ENCODE results near the gene KLK4. TPM values are rescaled to one million over a fixed set of nuclear protein-coding genes. Genes with fewer than 3 reads are reported as not detected.

Gene KLK4
- total and polyA plus RNA-seq, 2 of the 13 experiments (the other 11 are each of a cell fraction or from before 2014, with no cell fraction given), result not detected

DNA sequence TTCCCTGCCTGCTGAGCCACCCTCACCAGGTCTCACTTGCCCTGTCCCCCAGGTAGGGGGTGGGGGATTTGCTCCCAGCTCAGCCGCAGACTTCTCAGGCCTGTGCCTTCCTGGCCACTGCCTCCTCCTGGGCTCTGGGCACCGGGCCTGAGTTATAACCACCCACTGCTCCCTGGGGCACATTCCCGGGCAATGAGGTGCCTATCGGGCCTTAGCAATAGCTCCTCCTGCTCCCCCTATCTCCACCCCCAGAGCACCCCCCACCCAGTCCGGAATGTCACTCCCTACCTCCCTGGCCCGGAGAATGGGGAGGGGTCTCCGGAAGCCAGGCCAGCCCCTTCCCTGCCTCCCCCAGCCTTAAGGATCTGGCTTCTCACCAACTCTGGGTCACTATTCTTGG is 41.7 kb upstream of the KLK4 start, which contains the start of gene KLK5:
TSS of gene KLK5 (minus strand) at position 129 of the 400 bp plus-strand sequence. CDS start 381 bp downstream, outside the sequence.
- TF ChIP-seq LCORL (IDR thresholded peaks at IDR 0.05), result no peak
- TF ChIP-seq LCORL (CRISPR knock-in tag; IDR thresholded peaks at IDR 0.05), result no peak
- TF ChIP-seq, protein P1, sequence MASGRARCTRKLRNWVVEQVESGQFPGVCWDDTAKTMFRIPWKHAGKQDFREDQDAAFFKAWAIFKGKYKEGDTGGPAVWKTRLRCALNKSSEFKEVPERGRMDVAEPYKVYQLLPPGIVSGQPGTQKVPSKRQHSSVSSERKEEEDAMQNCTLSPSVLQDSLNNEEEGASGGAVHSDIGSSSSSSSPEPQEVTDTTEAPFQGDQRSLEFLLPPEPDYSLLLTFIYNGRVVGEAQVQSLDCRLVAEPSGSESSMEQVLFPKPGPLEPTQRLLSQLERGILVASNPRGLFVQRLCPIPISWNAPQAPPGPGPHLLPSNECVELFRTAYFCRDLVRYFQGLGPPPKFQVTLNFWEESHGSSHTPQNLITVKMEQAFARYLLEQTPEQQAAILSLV (CRISPR knock-in tag; IDR thresholded peaks at IDR 0.05; ENCODE audit: borderline replicate concordance), result no peak
- TF ChIP-seq SMAD3 (CRISPR knock-in tag; IDR thresholded peaks at IDR 0.05), result no peak
- TF ChIP-seq YEATS2 (CRISPR knock-in tag; IDR thresholded peaks at IDR 0.05; ENCODE audit: borderline replicate concordance), result no peak
- no peak for TF ChIP-seq ZNF460 (CRISPR knock-in tag; IDR thresholded peaks at IDR 0.05; ENCODE audit: borderline replicate concordance)
- no peak for TF ChIP-seq ARNT (IDR thresholded peaks at IDR 0.05)
- no peak for TF ChIP-seq ZNF143 (CRISPR knock-in tag; IDR thresholded peaks at IDR 0.05)
- 0% methylated on average over 2 of the region's 7 CpGs for WGBS (ENCODE audit: low lambda C conversion rate)
- H3K27me3 ChIP-seq (ENCODE audit: control insufficient read depth in 1 of 2, insufficient read depth in 2 of 2, low read length in 2 of 2), result peaks cover 0 to 11% of the 10 kb centered on the region in 2 experiments; a peak in 2 of 5 replicates
- ATAC-seq (no peak), DNase-seq (ENCODE audit: low spot score) (no peak), FAIRE-seq (no peak)
- no peak within 1 kb of the TSS for H3K9ac ChIP-seq (ENCODE audit: insufficient read depth, low read depth, low read length)
- intact Hi-C loops (cut with micrococcal nuclease; ENCODE audit: unreplicated experiment), result no loop called here
- POLR2A ChIA-PET, result no interaction called here
- no peak within 1 kb of the TSS for H2AFZ ChIP-seq (ENCODE audit: low read length)
- CTCF ChIA-PET (ENCODE audit: low intra/inter-chr PET ratio, low total read pairs), result no interaction called here
- no peaks in the 10 kb centered on the region for H3K36me3 ChIP-seq (replicated peaks in 1 of 2; ENCODE audit: control insufficient read depth in 1 of 2, insufficient read depth in 2 of 2, low read length in 2 of 2)
- no peak within 1 kb of the TSS for H3K4me3 ChIP-seq (replicated peaks in 1 of 3; ENCODE audit: insufficient read depth in 1 of 3, low read depth in 2 of 3, low read length in 3 of 3)
- H3K4me2 ChIP-seq (ENCODE audit: low read depth, low read length), result no peak within 1 kb of the TSS
- no peaks in the 10 kb centered on the region for H3K79me2 ChIP-seq (ENCODE audit: insufficient read depth, low read length)
- in situ Hi-C loops (cut with HindIII; ENCODE audit: extremely low pct_ligation_motif_present, low pct_unique_long_range_greater_than_20kb), result no loop called here
- no TSS peak for BruUV-seq (replicated peaks)
- H3K4me1 ChIP-seq (ENCODE audit: insufficient read depth, low read length), result no peaks in the 10 kb centered on the region
- no peaks in the 10 kb centered on the region for H4K20me1 ChIP-seq (ENCODE audit: insufficient read depth, low read length)
- no peaks in the 10 kb centered on the region for H3K9me3 ChIP-seq (ENCODE audit: low read length)
- no peak within 1 kb of the TSS for H3K27ac ChIP-seq (ENCODE audit: extremely low read length, insufficient read depth, low read length)

DNA sequence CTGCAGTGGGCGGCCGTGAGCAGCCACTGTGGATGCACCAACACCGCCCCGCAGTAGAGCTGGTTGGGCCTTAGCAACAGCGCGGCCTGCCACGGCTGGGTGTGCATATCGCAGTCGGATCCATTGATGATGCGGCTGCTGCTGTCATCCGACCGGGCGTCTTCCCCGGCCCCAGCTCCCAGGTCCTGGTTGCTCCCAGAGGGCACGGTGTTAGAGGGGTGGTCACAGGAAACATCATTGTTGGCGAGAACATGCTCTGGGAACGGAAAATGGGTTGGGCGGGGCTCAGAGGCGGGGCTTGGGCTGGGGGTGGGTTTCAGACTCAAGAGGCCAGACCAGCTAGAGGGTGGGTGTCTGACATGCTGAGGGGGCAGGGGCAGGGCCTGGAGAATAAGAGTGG is 38.7 kb upstream of the KLK4 start:
- Histone ChIP-seq H3K36me3 (replicated peaks in 1 of 2; ENCODE audit: control insufficient read depth in 1 of 2, insufficient read depth in 2 of 2, low read length in 2 of 2) (no peaks in the 10 kb centered on the region), H3K9ac (ENCODE audit: insufficient read depth, low read depth, low read length) (no peak overlapping the region), H3K4me2 (ENCODE audit: low read depth, low read length) (no peak overlapping the region), H3K79me2 (ENCODE audit: insufficient read depth, low read length) (no peaks in the 10 kb centered on the region), H2AFZ (ENCODE audit: low read length) (no peak overlapping the region), H3K27ac (ENCODE audit: extremely low read length, insufficient read depth, low read length) (no peak overlapping the region), H4K20me1 (ENCODE audit: insufficient read depth, low read length) (no peaks in the 10 kb centered on the region), H3K4me1 (ENCODE audit: insufficient read depth, low read length) (no peaks in the 10 kb centered on the region), H3K4me3 (replicated peaks in 1 of 3; ENCODE audit: insufficient read depth in 1 of 3, low read depth in 2 of 3, low read length in 3 of 3) (no peak overlapping the region), H3K9me3 (ENCODE audit: low read length) (no peaks in the 10 kb centered on the region), H3K27me3 (ENCODE audit: control insufficient read depth in 1 of 2, insufficient read depth in 2 of 2, low read length in 2 of 2) (peaks cover 0 to 12% of the 10 kb centered on the region in 2 experiments; a peak in 2 of 5 replicates)
- intact Hi-C loops (cut with micrococcal nuclease; ENCODE audit: unreplicated experiment), result no loop called here
- BruUV-seq (replicated peaks), result no TSS peak
- in situ Hi-C loops (cut with HindIII; ENCODE audit: extremely low pct_ligation_motif_present, low pct_unique_long_range_greater_than_20kb), result loop anchor here (25.0 kb wide), 1 partner anchor 137 kb away; the partner anchor contains the start of gene KLK14
- no peak for DNase-seq (ENCODE audit: low spot score)
- 64% methylated on average over 17 of the region's 19 CpGs for WGBS (ENCODE audit: low lambda C conversion rate)
- FAIRE-seq, result no peak
- ChIA-PET POLR2A (no interaction called here), CTCF (ENCODE audit: low intra/inter-chr PET ratio, low total read pairs) (no interaction called here)
- no peak for ATAC-seq
- no peak for TF ChIP-seq ETV5 (CRISPR knock-in tag; IDR thresholded peaks at IDR 0.05; ENCODE audit: borderline replicate concordance)
- TF ChIP-seq ZNF251 (CRISPR knock-in tag; IDR thresholded peaks at IDR 0.05), result no peak
- no peak for TF ChIP-seq FOXP1 (IDR thresholded peaks at IDR 0.05)
- no peak for TF ChIP-seq FOXP1 (CRISPR knock-in tag; IDR thresholded peaks at IDR 0.05)
- TF ChIP-seq ZNF337 (CRISPR knock-in tag; IDR thresholded peaks at IDR 0.05; ENCODE audit: borderline replicate concordance, low read depth), result no peak
- TF ChIP-seq, protein P2, sequence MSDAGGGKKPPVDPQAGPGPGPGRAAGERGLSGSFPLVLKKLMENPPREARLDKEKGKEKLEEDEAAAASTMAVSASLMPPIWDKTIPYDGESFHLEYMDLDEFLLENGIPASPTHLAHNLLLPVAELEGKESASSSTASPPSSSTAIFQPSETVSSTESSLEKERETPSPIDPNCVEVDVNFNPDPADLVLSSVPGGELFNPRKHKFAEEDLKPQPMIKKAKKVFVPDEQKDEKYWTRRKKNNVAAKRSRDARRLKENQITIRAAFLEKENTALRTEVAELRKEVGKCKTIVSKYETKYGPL (CRISPR knock-in tag; IDR thresholded peaks at IDR 0.05), result no peak
- no peak for TF ChIP-seq RBM39 (IDR thresholded peaks at IDR 0.05; ENCODE audit: low read depth, low read length, poor library complexity, severe bottlenecking)
- no peak for TF ChIP-seq BRD4 (CRISPR knock-in tag; IDR thresholded peaks at IDR 0.05)
- TF ChIP-seq CBFB (CRISPR knock-in tag; IDR thresholded peaks at IDR 0.05), result no peak
- TF ChIP-seq SIX1 (CRISPR knock-in tag; IDR thresholded peaks at IDR 0.05; ENCODE audit: borderline replicate concordance), result no peak
- TF ChIP-seq ZNF24 (IDR thresholded peaks at IDR 0.05), result no peak
